H1 (cell line): Measurements from ENCODE around the gene ADK. TPM values are rescaled to one million over a fixed set of nuclear protein-coding genes. Genes with fewer than 3 reads are reported as not detected.

Source experiments
- CTCF ChIA-PET: fragments of 300-600 bp; sonication (Branson Sonifier 250); formaldehyde crosslinking; loops from one replicate; lab custom pipeline; 2021; ENCODE audit not compliant: partially characterized antibody; lab: Charles Lee
- POLR2A ChIA-PET: fragments of 300-600 bp; sonication (Branson Sonifier 250); formaldehyde crosslinking; loops from one replicate; lab custom pipeline; 2021; ENCODE audit warnings: inconsistent platforms; ENCODE audit not compliant: partially characterized antibody; lab: Charles Lee
- DNase-seq, 2 experiments: peaks; one replicate each; pipeline versions ENCODE4 v3.0.0 to v3.0.0-alpha.2; 2010 to 2022; ENCODE audit warnings: low spot score in 2 of 2, low read depth in 1 of 2, mixed read lengths in 1 of 2
- FAIRE-seq: peaks from 2 replicates; lab custom pipeline; 2011; peaks lifted over from hg19 to GRCh38; lab: Jason Lieb, UNC
- H2AFZ ChIP-seq: 2 replicates; pipeline ENCODE4 v1.8.1; 2012; ENCODE audit warnings: low read length, inconsistent platforms
- H2AK5ac ChIP-seq: 2 replicates; pipeline ENCODE4 v1.6.1; 2013; ENCODE audit warnings: low read depth, low read length
- H2BK120ac ChIP-seq: replicated peaks from 2 replicates; pipeline ENCODE3; 2013; ENCODE audit warnings: low read depth, low read length, inconsistent platforms
- H2BK12ac ChIP-seq: 2 replicates; pipeline ENCODE4 v1.6.1; 2013; ENCODE audit warnings: low read depth, low read length
- H2BK15ac ChIP-seq: 2 replicates; pipeline ENCODE4 v1.6.1; 2013; ENCODE audit warnings: low read length
- H2BK20ac ChIP-seq: 2 replicates; pipeline ENCODE4 v1.6.1; 2013; ENCODE audit warnings: low read length
- H2BK5ac ChIP-seq: 2 replicates; pipeline ENCODE4 v1.6.1; 2013; ENCODE audit warnings: low read depth, low read length
- H3K14ac ChIP-seq: 2 replicates; pipeline ENCODE4 v1.6.1; 2013; ENCODE audit warnings: inconsistent platforms; ENCODE audit not compliant: insufficient read length
- H3K18ac ChIP-seq: 2 replicates; pipeline ENCODE4 v1.6.1; 2013; ENCODE audit warnings: low read length; ENCODE audit errors: extremely low read depth
- H3K23ac ChIP-seq: 2 replicates; pipeline ENCODE4 v1.6.1; 2013; ENCODE audit warnings: inconsistent platforms; ENCODE audit not compliant: insufficient read length
- H3K23me2 ChIP-seq: 2 replicates; pipeline ENCODE4 v1.6.1; 2013; ENCODE audit warnings: low read depth, low read length
- H3K27ac ChIP-seq: 2 replicates; pipeline ENCODE4 v1.6.1; 2011; ENCODE audit warnings: low read depth, low read length, inconsistent platforms
- H3K27me3 ChIP-seq, 4 experiments: replicated peaks in 1 of 4; 1 replicate in 1 of 4; 2 replicates in 3 of 4; pipeline versions ENCODE4 v1.6.1 to v1.8.1; 2011 to 2013; ENCODE audit warnings: low read length in 3 of 4, mild to moderate bottlenecking in 3 of 4, inconsistent platforms in 2 of 4, mixed read lengths in 2 of 4, moderate library complexity in 1 of 4; ENCODE audit not compliant: control insufficient read depth in 3 of 4, insufficient read depth in 3 of 4; ENCODE audit errors: extremely low read depth in 1 of 4
- H3K36me3 ChIP-seq, 4 experiments: 2 replicates each; pipeline versions ENCODE4 v1.6.1 to v1.8.1; 2011 to 2013; ENCODE audit warnings: mild to moderate bottlenecking in 4 of 4, low read length in 3 of 4, moderate library complexity in 2 of 4, control low read depth in 1 of 4, inconsistent platforms in 1 of 4; ENCODE audit not compliant: insufficient read depth in 4 of 4, control insufficient read depth in 2 of 4
- H3K4ac ChIP-seq: replicated peaks from 2 replicates; pipeline ENCODE3; 2013; ENCODE audit warnings: low read length, low read depth, mixed read lengths, inconsistent platforms; ENCODE audit not compliant: insufficient read length
- H3K4me1 ChIP-seq, 4 experiments: replicated peaks in 1 of 4; 1 replicate in 1 of 4; 2 replicates in 3 of 4; pipeline versions ENCODE4 v1.6.1 to v1.8.1; 2011 to 2013; ENCODE audit warnings: low read length in 3 of 4, inconsistent platforms in 2 of 4, mixed read lengths in 1 of 4; ENCODE audit not compliant: insufficient read depth in 4 of 4, control insufficient read depth in 3 of 4
- H3K4me2 ChIP-seq, 2 experiments: 2 replicates each; pipeline versions ENCODE4 v1.6.1 to v1.8.1; 2011 to 2013; ENCODE audit warnings: low read depth in 2 of 2, low read length in 2 of 2, control low read depth in 1 of 2, inconsistent platforms in 1 of 2, mild to moderate bottlenecking in 1 of 2; ENCODE audit not compliant: insufficient read depth in 1 of 2
- H3K4me3 ChIP-seq, 4 experiments: fragments of 200-600, 300-600 bp in 1 of 4; sonication (generic), shearing (Covaris generic), sonication (Bioruptor Twin) in 1 of 4; 2 replicates each; pipeline versions ENCODE4 v1.5.1 to v1.8.1; 2011 to 2016; ENCODE audit warnings: low read length in 4 of 4, low read depth in 3 of 4, control low read depth in 2 of 4, inconsistent platforms in 2 of 4, mild to moderate bottlenecking in 2 of 4, mixed read lengths in 1 of 4, moderate library complexity in 1 of 4; ENCODE audit not compliant: insufficient read depth in 2 of 4; ENCODE audit errors: extremely low read depth in 1 of 4
- H3K56ac ChIP-seq: replicated peaks from 2 replicates; pipeline ENCODE3; 2013; ENCODE audit warnings: low read depth, mild to moderate bottlenecking, mixed read lengths, low read length, inconsistent platforms; ENCODE audit not compliant: insufficient read length
- H3K79me1 ChIP-seq: 2 replicates; pipeline ENCODE4 v1.6.1; 2013; ENCODE audit warnings: low read depth, low read length, control low read depth
- H3K79me2 ChIP-seq, 2 experiments: 2 replicates each; pipeline versions ENCODE4 v1.6.1 to v1.8.1; 2012 to 2013; ENCODE audit warnings: low read length in 2 of 2, mild to moderate bottlenecking in 2 of 2, inconsistent platforms in 1 of 2; ENCODE audit not compliant: insufficient read depth in 2 of 2, control insufficient read depth in 1 of 2
- H3K9ac ChIP-seq, 4 experiments: replicated peaks in 1 of 4; 1 replicate in 1 of 4; 2 replicates in 3 of 4; pipeline versions ENCODE4 v1.6.1 to v1.8.1; 2011 to 2013; ENCODE audit warnings: low read depth in 3 of 4, low read length in 3 of 4, control low read depth in 2 of 4, mild to moderate bottlenecking in 2 of 4, moderate library complexity in 2 of 4, inconsistent platforms in 1 of 4; ENCODE audit errors: extremely low read depth in 1 of 4
- H3K9me3 ChIP-seq, 2 experiments: 2 replicates each; pipeline versions ENCODE4 v1.6.1 to v1.8.1; 2012 to 2013; ENCODE audit warnings: mild to moderate bottlenecking in 2 of 2, moderate library complexity in 2 of 2, control low read depth in 1 of 2, inconsistent platforms in 1 of 2, low read depth in 1 of 2, low read length in 1 of 2, mixed read lengths in 1 of 2; ENCODE audit not compliant: insufficient read depth in 2 of 2
- H4K20me1 ChIP-seq, 2 experiments: replicated peaks in 1 of 2; 2 replicates each; pipeline versions ENCODE3 to v1.8.1; 2011 to 2013; ENCODE audit warnings: inconsistent platforms in 2 of 2, low read length in 2 of 2, mild to moderate bottlenecking in 1 of 2; ENCODE audit not compliant: insufficient read depth in 2 of 2, control insufficient read depth in 1 of 2
- H4K5ac ChIP-seq: 2 replicates; pipeline ENCODE4 v1.6.1; 2013; ENCODE audit warnings: low read length, low read depth, mixed read lengths, inconsistent platforms; ENCODE audit not compliant: insufficient read length
- H4K8ac ChIP-seq: 2 replicates; pipeline ENCODE4 v1.8.0; 2013; ENCODE audit warnings: mild to moderate bottlenecking, moderate library complexity, low read length, inconsistent platforms; ENCODE audit not compliant: insufficient read depth; ENCODE audit errors: extremely low read depth
- H4K91ac ChIP-seq: replicated peaks from 2 replicates; pipeline ENCODE3; 2013; ENCODE audit warnings: low read length, mixed read lengths, inconsistent platforms; ENCODE audit not compliant: insufficient read length
- CHD2 ChIP-seq: IDR thresholded peaks from 2 replicates; pipeline ENCODE4 v1.6.1; 2012; ENCODE audit warnings: low read length, improper control_type of control experiment
- CREB1 ChIP-seq: IDR thresholded peaks from 2 replicates; pipeline ENCODE4 v1.6.1; 2012; ENCODE audit warnings: inconsistent platforms
- EGR1 ChIP-seq: IDR thresholded peaks from 2 replicates; pipeline ENCODE4 v1.6.1; 2011; ENCODE audit warnings: low read depth, low read length, borderline replicate concordance
- KDM4A ChIP-seq: IDR thresholded peaks from one replicate; pipeline ENCODE4 v1.7.1; 2012; ENCODE audit warnings: low read depth, mild to moderate bottlenecking, moderate library complexity, low read length, inconsistent platforms; ENCODE audit not compliant: severe bottlenecking
- KDM5A ChIP-seq: fragments of 200-600 bp; IDR thresholded peaks from 2 replicates; pipeline ENCODE4 v1.7.1; 2012; ENCODE audit warnings: mild to moderate bottlenecking, low read length, inconsistent platforms, mixed read lengths
- POU5F1 ChIP-seq: IDR thresholded peaks from 2 replicates; pipeline ENCODE4 v1.6.1; 2011; ENCODE audit warnings: low read depth, mild to moderate bottlenecking, low read length, moderate library complexity
- RXRA ChIP-seq: IDR thresholded peaks from 2 replicates; pipeline ENCODE4 v1.6.1; 2011; ENCODE audit warnings: low read depth, mild to moderate bottlenecking, low read length, moderate library complexity; ENCODE audit not compliant: insufficient read depth
- SP1 ChIP-seq: IDR thresholded peaks from 2 replicates; pipeline ENCODE4 v1.6.1; 2011; ENCODE audit warnings: low read depth, low read length
- TAF1 ChIP-seq: IDR thresholded peaks from 2 replicates; pipeline ENCODE4 v1.6.1; 2011; ENCODE audit warnings: mild to moderate bottlenecking, low read depth, low read length
- ZNF274 ChIP-seq: IDR thresholded peaks from 2 replicates; pipeline ENCODE4 v1.7.0; 2012; ENCODE audit warnings: low read length, borderline replicate concordance; ENCODE audit errors: extremely low read depth
- WGBS, 2 experiments: shearing (Covaris generic) in 1 of 2; methylation state at CpG; one replicate each; pipeline versions ENCODE4 v1.1.6 to v1.1.7; 2013 to 2015; ENCODE audit warnings: low lambda C conversion rate in 2 of 2, mixed read lengths in 2 of 2, inconsistent platforms in 1 of 2, low coverage in 1 of 2, missing lambda C conversion rate in 1 of 2; ENCODE audit not compliant: insufficient replicate concordance in 2 of 2, insufficient coverage in 1 of 2, insufficient read length in 1 of 2; ENCODE audit errors: extremely low coverage in 1 of 2, missing lambda C conversion rate in 1 of 2; 5-methylcytosine and 5-hydroxymethylcytosine counted together
- polyA plus RNA-seq, 7 experiments: library from polyadenylated mRNA; depleted of rRNA in 3 of 7; stranded (reverse) in 5 of 7; unstranded in 2 of 7; fragments of >200 nt in 5 of 7; fragments of 200-250 nt in 2 of 7; gene quantifications; 1 replicate in 5 of 7; 2 replicates in 1 of 7; 4 replicates in 1 of 7; pipeline versions ENCODE4 v1.2.1 to v1.2.3, GENCODE V29; 2011 to 2013; ENCODE audit warnings: missing spikeins in 2 of 7, mixed read lengths in 2 of 7
- total RNA-seq: library from RNA; stranded (reverse); fragmentation: NEBNext Ultra II Directional; extraction: Animal tissue kit (Norgen Biotek cat#: 25700); gene quantifications from 2 replicates; pipeline ENCODE4 v1.2.1, GENCODE V29; 2021

Gene ADK
- total and polyA plus RNA-seq, 2 of the 8 experiments (the other 6 are each of a cell fraction or from before 2014, with no cell fraction given): 12.3 to 42.4 TPM

DNA sequence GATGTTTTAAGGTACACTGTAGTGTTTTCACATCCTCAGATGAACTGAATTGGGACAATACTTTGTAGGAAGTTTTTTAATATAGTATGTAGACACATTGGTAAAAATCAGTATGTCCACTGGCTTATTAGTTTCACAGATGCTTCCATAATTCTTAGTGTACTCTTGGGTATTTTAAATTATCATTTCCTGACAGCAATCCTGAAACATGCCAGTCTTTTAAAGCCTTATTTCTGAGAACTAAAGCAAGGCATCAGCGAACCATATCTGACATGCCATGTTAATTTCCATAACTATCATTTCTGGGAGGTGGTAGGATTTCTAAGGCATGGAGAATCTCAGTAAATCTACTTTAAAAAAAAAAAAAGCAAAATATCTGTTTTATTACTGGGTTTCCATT lies 266.4 kb downstream of the ADK start:
- H3K9ac ChIP-seq: peak overlapping the region in 1 of 4 experiments; percentile 61; a peak in 1 of 7 replicates
- POLR2A ChIA-PET: no interaction called here
- 86% methylated on average over 1 of the region's 1 CpG; no CpG with 5 or more reads in 1 of the 2 experiments for WGBS, 2 experiments
- no peak for TF ChIP-seq CHD2
- TF ChIP-seq RXRA: no peak
- TF ChIP-seq KDM5A: no peak
- TF ChIP-seq POU5F1: no peak
- no peak for TF ChIP-seq SP1
- no peak for TF ChIP-seq KDM4A
- TF ChIP-seq EGR1: no peak
- TF ChIP-seq TAF1: no peak
- TF ChIP-seq CREB1: no peak
- TF ChIP-seq ZNF274: no peak
- TF ChIP-seq, all 59 proteins: peak for 0
- Histone ChIP-seq H3K79me2 (no peaks in the 10 kb centered on the region), H3K27me3 (no peaks in the 10 kb centered on the region), H2BK12ac (no peak overlapping the region), H2AK5ac (no peak overlapping the region), H2BK20ac (no peak overlapping the region), H4K20me1 (no peaks in the 10 kb centered on the region), H3K4me3 (no peak overlapping the region), H3K79me1 (no peaks in the 10 kb centered on the region), H2BK120ac (no peak overlapping the region), H3K4me1 (peaks cover 0 to 16% (median 6%) of the 10 kb centered on the region in 4 experiments; a peak in 5 of 7 replicates), H3K9me3 (no peaks in the 10 kb centered on the region), H3K4ac (no peak overlapping the region), H3K4me2 (no peak overlapping the region), H4K8ac (no peak overlapping the region), H3K14ac (no peak overlapping the region), H3K23ac (no peak overlapping the region), H2BK15ac (no peak overlapping the region), H3K36me3 (no peaks in the 10 kb centered on the region), H3K56ac (no peak overlapping the region), H4K91ac (no peak overlapping the region), H3K18ac (no peak overlapping the region), H2AFZ (no peak overlapping the region), H4K5ac (no peak overlapping the region), H2BK5ac (no peak overlapping the region), H3K27ac (no peak overlapping the region), H3K23me2 (no peaks in the 10 kb centered on the region; the same call in 1 of the 2 replicates)
- FAIRE-seq (no peak), DNase-seq (no peak)
- CTCF ChIA-PET: no interaction called here
